Measurements from ENCODE around the gene TMPRSS3.

GRCh38 chr21:42358937-42359336 is 36.9 kb downstream of the TMPRSS3 start:
- TF ChIP-seq SP4 (CRISPR knock-in tag; IDR thresholded peaks at IDR 0.05): no peak
- no peak for TF ChIP-seq SRSF1 (optimal IDR thresholded peaks at IDR 0.05; ENCODE audit: low read depth, low read length)
- TF ChIP-seq ZBTB49 (CRISPR knock-in tag; IDR thresholded peaks at IDR 0.05; ENCODE audit: borderline replicate concordance): no peak
- no peak for TF ChIP-seq SP2 (CRISPR knock-in tag; IDR thresholded peaks at IDR 0.05)
- no peak for TF ChIP-seq POLR2AphosphoS5 (IDR thresholded peaks at IDR 0.05; ENCODE audit: low read depth, low read length)
- no peak for TF ChIP-seq CREB3 (CRISPR knock-in tag; IDR thresholded peaks at IDR 0.05)
- no peak for TF ChIP-seq HNRNPH1 (optimal IDR thresholded peaks at IDR 0.05; ENCODE audit: low read depth, low read length)
- TF ChIP-seq RXRA (CRISPR knock-in tag; IDR thresholded peaks at IDR 0.05): no peak
- TF ChIP-seq ZNF280B (CRISPR knock-in tag; IDR thresholded peaks at IDR 0.05; ENCODE audit: borderline replicate concordance): no peak

Data from HepG2 (cell line).